HepG2 (cell line): ENCODE measurements around the gene EXOC3L4. TPM values are rescaled to one million over a fixed set of nuclear protein-coding genes. Genes with fewer than 3 reads are reported as not detected.
A peak's percentile ranks its signal among the peaks of the same experiment; 100 is the strongest.

ENCODE experiments used
- ELF1 ChIP-seq: sonication (generic); formaldehyde crosslinking; IDR thresholded peaks from 2 replicates; pipeline ENCODE4 v1.4.0; 2020; ENCODE audit warnings: missing genetic modification reagents
- MYC ChIP-seq: sonication (generic); formaldehyde crosslinking; IDR thresholded peaks from 2 replicates; pipeline ENCODE4 v1.9.0; 2021; ENCODE audit warnings: missing genetic modification reagents, borderline replicate concordance
- NKX3-1 ChIP-seq: sonication (generic); formaldehyde crosslinking; IDR thresholded peaks from 2 replicates; pipeline ENCODE4 v1.5.0; 2020; ENCODE audit warnings: missing genetic modification reagents
- PLRG1 ChIP-seq: fragments of 450-650 bp; conservative IDR thresholded peaks from 2 replicates; pipeline ENCODE4 v1.6.1; 2016
- SNAPC2 ChIP-seq: sonication (generic); formaldehyde crosslinking; IDR thresholded peaks from 2 replicates; pipeline ENCODE4 v1.8.1; 2022; ENCODE audit warnings: mild to moderate bottlenecking, missing genetic modification reagents
- SP140L ChIP-seq: sonication (generic); formaldehyde crosslinking; IDR thresholded peaks from 2 replicates; pipeline ENCODE4 v1.4.0; 2020; ENCODE audit warnings: missing genetic modification reagents, borderline replicate concordance
- SRY ChIP-seq: sonication (generic); formaldehyde crosslinking; IDR thresholded peaks from 2 replicates; pipeline ENCODE4 v1.8.0; 2022; ENCODE audit warnings: mild to moderate bottlenecking, missing genetic modification reagents
- ZFP36 ChIP-seq: fragments of 150-350 bp; IDR thresholded peaks from 2 replicates; pipeline ENCODE4 v1.6.1; 2018; ENCODE audit warnings: borderline replicate concordance, low read length, low read depth; ENCODE audit not compliant: partially characterized antibody
- ZNF138 ChIP-seq: sonication (generic); formaldehyde crosslinking; IDR thresholded peaks from 2 replicates; pipeline ENCODE4 v1.5.0; 2020; ENCODE audit warnings: mild to moderate bottlenecking, low read depth, missing genetic modification reagents
- ZNF264 ChIP-seq: sonication (generic); formaldehyde crosslinking; IDR thresholded peaks from 2 replicates; pipeline ENCODE4 v1.4.0; 2020; ENCODE audit warnings: missing genetic modification reagents
- ZNF550 ChIP-seq: sonication (generic); formaldehyde crosslinking; IDR thresholded peaks from 2 replicates; pipeline ENCODE4 v1.4.0; 2020; ENCODE audit warnings: mild to moderate bottlenecking, missing genetic modification reagents, borderline replicate concordance
- ZNF660 ChIP-seq: sonication (generic); formaldehyde crosslinking; IDR thresholded peaks from 2 replicates; pipeline ENCODE4 v1.5.1; 2020; ENCODE audit warnings: mild to moderate bottlenecking, low read depth, missing genetic modification reagents, borderline replicate concordance
- ZNF672 ChIP-seq: sonication (generic); formaldehyde crosslinking; IDR thresholded peaks from 2 replicates; pipeline ENCODE4 v1.8.1; 2022; ENCODE audit warnings: missing genetic modification reagents
- polyA plus RNA-seq, 8 experiments: library from polyadenylated mRNA; depleted of rRNA in 3 of 8; stranded (reverse) in 7 of 8; unstranded in 1 of 8; fragments of >200 nt; fragmentation: Illumina TruSeq in 4 of 8; extraction: Trizol in 4 of 8; gene quantifications; 2 replicates each; pipeline versions ENCODE4 v1.2.1 to v1.2.3, GENCODE V29; 2011 to 2016; ENCODE audit warnings: low read depth in 4 of 8, missing spikeins in 1 of 8, mixed read lengths in 1 of 8; ENCODE audit not compliant: insufficient read depth in 1 of 8
- total RNA-seq, 5 experiments: library from RNA; depleted of rRNA; stranded (reverse); fragments of >200 nt; fragmentation: Illumina TruSeq; extraction: Trizol; gene quantifications; 2 replicates each; pipeline ENCODE4 v1.2.3, GENCODE V29; 2016; ENCODE audit warnings: low read depth in 1 of 5
- TF ChIP-seq, protein P1 (sequence below): sonication (generic); formaldehyde crosslinking; IDR thresholded peaks from 2 replicates; pipeline ENCODE4 v1.4.0; 2020; ENCODE audit warnings: missing genetic modification reagents
- TF ChIP-seq, protein P2 (sequence below): sonication (generic); formaldehyde crosslinking; IDR thresholded peaks from 2 replicates; pipeline ENCODE4 v1.4.0; 2020; ENCODE audit warnings: mild to moderate bottlenecking, missing genetic modification reagents
- TF ChIP-seq, protein P3 (sequence below): sonication (generic); IDR thresholded peaks from 2 replicates; pipeline ENCODE4 v1.6.1; 2016; ENCODE audit warnings: low read depth, borderline replicate concordance

EXOC3L4 gene
- total and polyA plus RNA-seq, 2 of the 13 experiments (the other 11 are each of a cell fraction or from before 2014, with no cell fraction given) = 11.8 to 27.0 TPM

DNA sequence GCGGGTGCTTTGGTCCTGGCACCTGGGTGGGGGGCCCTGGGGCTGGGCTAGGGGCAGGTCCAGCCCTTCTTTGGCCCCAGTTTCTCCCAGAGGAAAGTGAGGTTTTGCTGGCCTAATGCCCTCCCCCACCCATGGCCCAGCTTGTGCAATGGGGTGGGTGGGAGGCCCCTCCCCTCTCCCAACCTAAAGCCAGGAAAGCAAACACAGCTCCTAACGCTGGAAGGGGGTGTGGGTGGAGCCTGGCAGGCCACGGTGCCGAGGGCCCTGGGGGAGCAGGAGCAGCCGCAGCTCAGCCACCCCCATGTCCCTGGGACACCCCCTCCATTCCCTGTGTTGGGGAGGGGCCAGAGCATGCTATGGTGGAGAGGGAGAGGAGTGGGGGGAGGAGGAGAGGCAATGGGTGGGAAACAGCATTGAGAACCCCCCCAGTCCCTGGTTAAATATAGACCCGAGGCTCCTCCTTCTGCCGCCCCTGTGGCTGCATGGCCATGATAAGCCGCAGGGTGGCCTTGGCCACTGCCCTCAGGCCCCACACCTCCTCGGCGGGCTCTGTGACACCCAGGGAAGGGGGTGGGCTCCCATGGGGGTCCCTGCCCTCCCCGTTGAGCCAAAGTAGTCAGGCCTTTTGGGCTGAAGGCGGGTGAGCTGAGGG is 4.7 kb downstream of the EXOC3L4 start (continued):
- TF ChIP-seq, protein P1, sequence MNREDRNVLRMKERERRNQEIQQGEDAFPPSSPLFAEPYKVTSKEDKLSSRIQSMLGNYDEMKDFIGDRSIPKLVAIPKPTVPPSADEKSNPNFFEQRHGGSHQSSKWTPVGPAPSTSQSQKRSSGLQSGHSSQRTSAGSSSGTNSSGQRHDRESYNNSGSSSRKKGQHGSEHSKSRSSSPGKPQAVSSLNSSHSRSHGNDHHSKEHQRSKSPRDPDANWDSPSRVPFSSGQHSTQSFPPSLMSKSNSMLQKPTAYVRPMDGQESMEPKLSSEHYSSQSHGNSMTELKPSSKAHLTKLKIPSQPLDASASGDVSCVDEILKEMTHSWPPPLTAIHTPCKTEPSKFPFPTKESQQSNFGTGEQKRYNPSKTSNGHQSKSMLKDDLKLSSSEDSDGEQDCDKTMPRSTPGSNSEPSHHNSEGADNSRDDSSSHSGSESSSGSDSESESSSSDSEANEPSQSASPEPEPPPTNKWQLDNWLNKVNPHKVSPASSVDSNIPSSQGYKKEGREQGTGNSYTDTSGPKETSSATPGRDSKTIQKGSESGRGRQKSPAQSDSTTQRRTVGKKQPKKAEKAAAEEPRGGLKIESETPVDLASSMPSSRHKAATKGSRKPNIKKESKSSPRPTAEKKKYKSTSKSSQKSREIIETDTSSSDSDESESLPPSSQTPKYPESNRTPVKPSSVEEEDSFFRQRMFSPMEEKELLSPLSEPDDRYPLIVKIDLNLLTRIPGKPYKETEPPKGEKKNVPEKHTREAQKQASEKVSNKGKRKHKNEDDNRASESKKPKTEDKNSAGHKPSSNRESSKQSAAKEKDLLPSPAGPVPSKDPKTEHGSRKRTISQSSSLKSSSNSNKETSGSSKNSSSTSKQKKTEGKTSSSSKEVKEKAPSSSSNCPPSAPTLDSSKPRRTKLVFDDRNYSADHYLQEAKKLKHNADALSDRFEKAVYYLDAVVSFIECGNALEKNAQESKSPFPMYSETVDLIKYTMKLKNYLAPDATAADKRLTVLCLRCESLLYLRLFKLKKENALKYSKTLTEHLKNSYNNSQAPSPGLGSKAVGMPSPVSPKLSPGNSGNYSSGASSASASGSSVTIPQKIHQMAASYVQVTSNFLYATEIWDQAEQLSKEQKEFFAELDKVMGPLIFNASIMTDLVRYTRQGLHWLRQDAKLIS (CRISPR knock-in tag) = no peak
- TF ChIP-seq PLRG1 (no peak), NKX3-1 (no peak), ZNF550 (CRISPR knock-in tag) (peak; percentile 64; the same call in 1 of the 2 replicates), ZNF660 (CRISPR knock-in tag) (no peak), ZFP36 (no peak), ZNF264 (CRISPR knock-in tag) (peak; percentile 62; the same call in 1 of the 2 replicates), ZNF672 (CRISPR knock-in tag) (peak; percentile 73; the same call in 1 of the 2 replicates), MYC (CRISPR knock-in tag) (peak; percentile 89), ELF1 (peak; percentile 54), SRY (CRISPR knock-in tag) (no peak), ZNF138 (no peak), SP140L (CRISPR knock-in tag) (no peak), SNAPC2 (peak; percentile 60; the same call in 1 of the 2 replicates)
- TF ChIP-seq, protein P2, sequence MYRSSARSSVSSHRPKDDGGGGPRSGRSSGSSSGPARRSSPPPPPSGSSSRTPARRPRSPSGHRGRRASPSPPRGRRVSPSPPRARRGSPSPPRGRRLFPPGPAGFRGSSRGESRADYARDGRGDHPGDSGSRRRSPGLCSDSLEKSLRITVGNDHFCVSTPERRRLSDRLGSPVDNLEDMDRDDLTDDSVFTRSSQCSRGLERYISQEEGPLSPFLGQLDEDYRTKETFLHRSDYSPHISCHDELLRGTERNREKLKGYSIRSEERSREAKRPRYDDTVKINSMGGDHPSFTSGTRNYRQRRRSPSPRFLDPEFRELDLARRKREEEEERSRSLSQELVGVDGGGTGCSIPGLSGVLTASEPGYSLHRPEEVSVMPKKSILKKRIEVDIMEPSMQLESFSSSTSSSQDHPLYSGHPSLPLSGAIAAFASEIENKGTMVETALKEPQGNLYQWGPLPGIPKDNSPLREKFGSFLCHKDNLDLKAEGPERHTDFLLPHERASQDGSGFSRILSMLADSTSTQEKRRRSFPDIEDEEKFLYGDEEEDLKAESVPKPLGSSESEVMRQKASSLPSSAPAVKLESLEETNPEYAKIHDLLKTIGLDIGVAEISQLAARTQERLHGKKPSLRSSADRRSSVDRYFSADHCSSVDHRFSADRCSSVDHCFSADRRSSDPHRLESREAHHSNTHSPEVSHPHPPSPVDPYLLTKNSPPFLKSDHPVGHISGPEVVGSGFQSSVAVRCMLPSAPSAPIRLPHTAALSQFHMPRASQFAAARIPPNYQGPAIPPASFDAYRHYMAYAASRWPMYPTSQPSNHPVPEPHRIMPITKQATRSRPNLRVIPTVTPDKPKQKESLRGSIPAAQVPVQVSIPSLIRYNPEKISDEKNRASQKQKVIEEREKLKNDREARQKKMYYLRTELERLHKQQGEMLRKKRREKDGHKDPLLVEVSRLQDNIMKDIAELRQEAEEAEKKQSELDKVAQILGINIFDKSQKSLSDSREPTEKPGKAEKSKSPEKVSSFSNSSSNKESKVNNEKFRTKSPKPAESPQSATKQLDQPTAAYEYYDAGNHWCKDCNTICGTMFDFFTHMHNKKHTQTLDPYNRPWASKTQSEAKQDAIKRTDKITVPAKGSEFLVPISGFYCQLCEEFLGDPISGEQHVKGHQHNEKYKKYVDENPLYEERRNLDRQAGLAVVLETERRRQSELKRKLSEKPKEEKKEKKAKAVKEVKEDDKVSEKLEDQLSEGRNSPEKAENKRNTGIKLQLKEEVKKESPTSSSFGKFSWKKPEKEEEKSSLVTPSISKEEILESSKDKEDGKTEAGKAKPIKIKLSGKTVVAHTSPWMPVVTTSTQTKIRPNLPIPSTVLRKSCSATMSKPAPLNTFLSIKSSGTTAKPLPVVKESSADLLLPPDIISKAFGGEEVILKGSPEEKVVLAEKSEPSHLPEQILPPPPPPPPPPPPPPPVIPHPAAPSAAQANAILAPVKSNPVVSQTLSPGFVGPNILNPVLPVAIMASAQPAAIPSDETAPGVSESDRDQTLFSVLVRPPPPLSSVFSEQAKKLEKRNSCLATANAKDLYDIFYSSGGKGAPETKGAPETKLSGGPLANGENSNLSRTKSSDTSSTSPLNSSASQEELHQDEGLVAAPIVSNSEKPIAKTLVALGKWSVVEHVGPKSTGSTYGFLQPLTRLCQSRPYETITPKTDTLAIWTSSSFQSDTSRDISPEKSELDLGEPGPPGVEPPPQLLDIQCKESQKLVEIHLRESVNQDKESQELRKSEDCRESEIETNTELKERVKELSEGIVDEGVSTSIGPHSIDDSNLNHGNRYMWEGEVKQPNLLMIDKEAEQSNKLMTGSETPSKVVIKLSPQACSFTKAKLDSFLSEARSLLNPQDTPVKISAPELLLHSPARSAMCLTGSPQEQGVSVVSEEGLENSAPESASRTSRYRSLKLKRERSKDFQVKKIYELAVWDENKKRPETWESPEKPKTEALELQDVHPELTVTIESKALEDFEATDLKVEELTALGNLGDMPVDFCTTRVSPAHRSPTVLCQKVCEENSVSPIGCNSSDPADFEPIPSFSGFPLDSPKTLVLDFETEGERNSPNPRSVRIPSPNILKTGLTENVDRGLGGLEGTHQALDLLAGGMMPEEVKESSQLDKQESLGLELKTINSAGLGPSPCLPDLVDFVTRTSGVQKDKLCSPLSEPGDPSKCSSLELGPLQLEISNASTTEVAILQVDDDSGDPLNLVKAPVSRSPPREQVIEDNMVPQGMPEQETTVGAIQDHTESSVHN (CRISPR knock-in tag) = no peak
- TF ChIP-seq, protein P3, sequence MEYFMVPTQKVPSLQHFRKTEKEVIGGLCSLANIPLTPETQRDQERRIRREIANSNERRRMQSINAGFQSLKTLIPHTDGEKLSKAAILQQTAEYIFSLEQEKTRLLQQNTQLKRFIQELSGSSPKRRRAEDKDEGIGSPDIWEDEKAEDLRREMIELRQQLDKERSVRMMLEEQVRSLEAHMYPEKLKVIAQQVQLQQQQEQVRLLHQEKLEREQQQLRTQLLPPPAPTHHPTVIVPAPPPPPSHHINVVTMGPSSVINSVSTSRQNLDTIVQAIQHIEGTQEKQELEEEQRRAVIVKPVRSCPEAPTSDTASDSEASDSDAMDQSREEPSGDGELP = peak; percentile 48; the same call in 1 of the 2 replicates
